Measurements from ENCODE around the gene IFNB1.

DNA sequence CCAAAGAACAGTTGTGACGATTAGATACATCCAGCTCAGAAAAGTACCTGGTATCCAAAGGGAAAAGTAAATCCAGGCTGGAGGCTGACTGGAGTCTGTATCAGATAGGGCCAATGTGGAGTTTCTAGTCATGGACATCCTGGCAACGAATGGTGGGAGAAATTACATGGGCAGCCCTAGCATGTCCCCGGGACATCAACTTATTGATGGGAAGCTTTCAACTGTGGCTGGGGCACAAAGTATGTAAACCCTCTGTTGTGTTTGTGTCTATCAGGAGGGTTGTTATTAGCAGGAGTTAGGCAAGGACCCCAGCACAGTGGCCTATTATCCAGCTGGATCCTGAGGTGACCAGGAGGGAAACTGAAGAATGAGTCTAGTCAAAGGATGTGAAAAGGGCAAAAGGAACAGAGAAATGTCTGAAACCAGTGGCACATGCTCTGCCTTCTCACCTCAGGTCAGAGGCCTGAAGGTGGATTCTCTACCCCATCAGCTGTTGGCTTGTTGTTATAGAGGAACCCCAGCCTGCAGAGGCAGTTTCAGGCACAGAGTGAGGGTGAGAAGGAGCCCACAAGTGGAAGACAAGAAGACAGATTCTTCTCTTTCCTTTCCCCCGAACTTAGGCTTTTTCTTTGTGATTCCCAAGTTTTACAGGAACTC lies 44.0 kb upstream of the IFNB1 start:
- TF ChIP-seq, protein P1, sequence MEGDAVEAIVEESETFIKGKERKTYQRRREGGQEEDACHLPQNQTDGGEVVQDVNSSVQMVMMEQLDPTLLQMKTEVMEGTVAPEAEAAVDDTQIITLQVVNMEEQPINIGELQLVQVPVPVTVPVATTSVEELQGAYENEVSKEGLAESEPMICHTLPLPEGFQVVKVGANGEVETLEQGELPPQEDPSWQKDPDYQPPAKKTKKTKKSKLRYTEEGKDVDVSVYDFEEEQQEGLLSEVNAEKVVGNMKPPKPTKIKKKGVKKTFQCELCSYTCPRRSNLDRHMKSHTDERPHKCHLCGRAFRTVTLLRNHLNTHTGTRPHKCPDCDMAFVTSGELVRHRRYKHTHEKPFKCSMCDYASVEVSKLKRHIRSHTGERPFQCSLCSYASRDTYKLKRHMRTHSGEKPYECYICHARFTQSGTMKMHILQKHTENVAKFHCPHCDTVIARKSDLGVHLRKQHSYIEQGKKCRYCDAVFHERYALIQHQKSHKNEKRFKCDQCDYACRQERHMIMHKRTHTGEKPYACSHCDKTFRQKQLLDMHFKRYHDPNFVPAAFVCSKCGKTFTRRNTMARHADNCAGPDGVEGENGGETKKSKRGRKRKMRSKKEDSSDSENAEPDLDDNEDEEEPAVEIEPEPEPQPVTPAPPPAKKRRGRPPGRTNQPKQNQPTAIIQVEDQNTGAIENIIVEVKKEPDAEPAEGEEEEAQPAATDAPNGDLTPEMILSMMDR (IDR thresholded peaks at IDR 0.05), result no peak
- TF ChIP-seq POLR2A (IDR thresholded peaks at IDR 0.05), result no peak

Measured in adrenal gland (tissue), 5 donors.